ENCODE results near the gene APOBEC3H.

The APOBEC3H gene

GRCh38 chr22:39122772-39123470 lies 25.9 kb downstream of the APOBEC3H start:
- no peaks in the 10 kb centered on the region for H3K9me3 ChIP-seq (ENCODE audit: control insufficient read depth, insufficient read depth, low read length)
- no peaks in the 10 kb centered on the region; the same call in 1 of the 2 replicates for H3F3A ChIP-seq (ENCODE audit: control insufficient read depth, insufficient read depth)
- H3K4me2 ChIP-seq (ENCODE audit: low read length) = no peak overlapping the region
- H3K27me3 ChIP-seq (ENCODE audit: control insufficient read depth, low read length) = no peaks in the 10 kb centered on the region
- H3K36me3 ChIP-seq (ENCODE audit: control insufficient read depth, low read length) = no peaks in the 10 kb centered on the region
- H3K4me1 ChIP-seq (ENCODE audit: control insufficient read depth, low read length) = peaks cover 6% of the 10 kb centered on the region
- no peak overlapping the region for H3K27ac ChIP-seq (ENCODE audit: low read depth, low read length)
- H3K4me3 ChIP-seq (ENCODE audit: low read length) = no peak overlapping the region
- no peak for TF ChIP-seq EZH2phosphoT487 (IDR thresholded peaks at IDR 0.05; ENCODE audit: borderline replicate concordance, low read length)
- no peak for TF ChIP-seq CTCF (IDR thresholded peaks at IDR 0.05; ENCODE audit: low read depth, low read length, poor library complexity, severe bottlenecking)
- H3K79me2 ChIP-seq (ENCODE audit: control insufficient read depth, low read length) = no peaks in the 10 kb centered on the region
- no peaks in the 10 kb centered on the region for H3K9me2 ChIP-seq (replicated peaks; ENCODE audit: control insufficient read depth, low read length)
- no peaks in the 10 kb centered on the region for H4K20me1 ChIP-seq (ENCODE audit: control insufficient read depth, insufficient read depth, low read depth, low read length)

GRCh38 chr22:39123751-39124581 lies 26.9 kb downstream of the APOBEC3H start:
- Histone ChIP-seq H3K36me3 (ENCODE audit: control insufficient read depth, low read length) (no peaks in the 10 kb centered on the region), H3F3A (ENCODE audit: control insufficient read depth, insufficient read depth) (no peaks in the 10 kb centered on the region; the same call in 1 of the 2 replicates), H3K27me3 (ENCODE audit: control insufficient read depth, low read length) (no peaks in the 10 kb centered on the region), H3K4me2 (ENCODE audit: low read length) (no peak overlapping the region), H3K4me3 (ENCODE audit: low read length) (no peak overlapping the region), H3K9me2 (replicated peaks; ENCODE audit: control insufficient read depth, low read length) (no peaks in the 10 kb centered on the region), H4K20me1 (ENCODE audit: control insufficient read depth, insufficient read depth, low read depth, low read length) (no peaks in the 10 kb centered on the region), H3K79me2 (ENCODE audit: control insufficient read depth, low read length) (no peaks in the 10 kb centered on the region), H3K4me1 (ENCODE audit: control insufficient read depth, low read length) (peaks cover 2% of the 10 kb centered on the region; the same call in 1 of the 2 replicates), H3K27ac (ENCODE audit: low read depth, low read length) (no peak overlapping the region), H3K9me3 (ENCODE audit: control insufficient read depth, insufficient read depth, low read length) (no peaks in the 10 kb centered on the region)
- TF ChIP-seq EZH2phosphoT487 (IDR thresholded peaks at IDR 0.05; ENCODE audit: borderline replicate concordance, low read length) (no peak), CTCF (IDR thresholded peaks at IDR 0.05; ENCODE audit: low read depth, low read length, poor library complexity, severe bottlenecking) (no peak)

- Histone ChIP-seq H4K20me1 (ENCODE audit: control insufficient read depth, insufficient read depth, low read depth, low read length) (no peaks in the 10 kb centered on the region), H3K36me3 (ENCODE audit: control insufficient read depth, low read length) (no peaks in the 10 kb centered on the region), H3K4me3 (ENCODE audit: low read length) (no peak overlapping the region), H3K4me1 (ENCODE audit: control insufficient read depth, low read length) (peaks cover 2% of the 10 kb centered on the region; the same call in 1 of the 2 replicates), H3K79me2 (ENCODE audit: control insufficient read depth, low read length) (no peaks in the 10 kb centered on the region), H3K9me2 (replicated peaks; ENCODE audit: control insufficient read depth, low read length) (no peaks in the 10 kb centered on the region), H3K27me3 (ENCODE audit: control insufficient read depth, low read length) (no peaks in the 10 kb centered on the region), H3K27ac (ENCODE audit: low read depth, low read length) (no peak overlapping the region), H3K9me3 (ENCODE audit: control insufficient read depth, insufficient read depth, low read length) (no peaks in the 10 kb centered on the region), H3K4me2 (ENCODE audit: low read length) (no peak overlapping the region), H3F3A (ENCODE audit: control insufficient read depth, insufficient read depth) (no peaks in the 10 kb centered on the region; the same call in 1 of the 2 replicates)
- TF ChIP-seq CTCF (IDR thresholded peaks at IDR 0.05; ENCODE audit: low read depth, low read length, poor library complexity, severe bottlenecking) = no peak
Observed at GRCh38 chr22:39125622-39126021, 28.6 kb downstream of the APOBEC3H start.
